Activated T-helper 1 cell treated with Interleukin-2 at 50 U/mL for 16 hours (primary cell): Measurements from ENCODE around the gene TSSC4.

ENCODE experiments used
- DNase-seq: peaks from one replicate; pipeline ENCODE4 v3.0.0-alpha.2; 2020; ENCODE audit warnings: low read depth

Gene TSSC4

GRCh38 chr11:2447951-2448650, 47.6 kb downstream of the TSSC4 start:
- DNase-seq, result no peak

DNA sequence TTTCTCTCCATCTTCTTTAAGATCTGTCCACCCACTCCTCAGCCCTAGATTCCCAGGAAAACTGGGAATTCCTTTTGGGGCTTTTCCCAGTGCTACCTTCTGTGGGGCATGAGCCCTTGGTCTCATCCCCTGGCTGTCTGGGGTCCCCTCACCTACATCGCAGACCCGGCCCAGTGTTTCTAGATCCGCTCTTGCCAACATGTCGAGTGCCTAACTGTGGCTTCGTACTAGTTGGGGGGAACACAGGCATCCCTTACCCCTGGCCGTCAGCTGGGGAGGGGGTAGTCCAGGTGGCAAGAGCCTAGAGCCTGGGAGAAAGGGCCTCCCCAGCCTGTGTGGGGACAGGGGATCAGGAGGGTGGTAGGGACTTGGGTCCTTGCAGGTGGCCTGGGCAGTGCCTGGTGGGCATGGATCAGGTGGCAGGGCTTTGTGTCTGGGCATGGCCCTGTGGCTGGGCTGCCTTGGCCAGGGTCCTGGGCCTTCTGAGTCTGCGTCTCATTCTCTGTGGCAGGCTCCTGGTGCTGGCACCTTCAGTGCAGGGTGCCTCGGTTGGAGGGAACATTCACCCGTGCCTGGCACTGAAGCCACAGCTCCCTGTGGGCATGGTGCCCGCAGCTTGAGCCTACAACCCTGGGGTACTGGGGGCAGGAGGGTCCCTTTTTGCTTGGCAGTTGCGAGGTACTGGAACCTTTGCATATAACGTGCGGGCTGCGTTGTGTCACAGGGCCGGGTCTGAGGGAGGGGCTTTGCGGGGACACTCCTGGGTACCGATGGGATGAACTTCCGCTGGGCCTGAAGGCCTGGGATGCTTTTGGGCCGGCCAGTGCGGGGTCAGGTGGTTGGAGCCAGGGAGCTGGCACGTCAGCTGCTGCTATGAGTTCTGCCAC, 48.4 kb downstream of the TSSC4 start:
- DNase-seq, result no peak

- no peak for DNase-seq
These were observed 49.2 kb downstream of the TSSC4 start for GRCh38 chr11:2449548-2450320.

DNA sequence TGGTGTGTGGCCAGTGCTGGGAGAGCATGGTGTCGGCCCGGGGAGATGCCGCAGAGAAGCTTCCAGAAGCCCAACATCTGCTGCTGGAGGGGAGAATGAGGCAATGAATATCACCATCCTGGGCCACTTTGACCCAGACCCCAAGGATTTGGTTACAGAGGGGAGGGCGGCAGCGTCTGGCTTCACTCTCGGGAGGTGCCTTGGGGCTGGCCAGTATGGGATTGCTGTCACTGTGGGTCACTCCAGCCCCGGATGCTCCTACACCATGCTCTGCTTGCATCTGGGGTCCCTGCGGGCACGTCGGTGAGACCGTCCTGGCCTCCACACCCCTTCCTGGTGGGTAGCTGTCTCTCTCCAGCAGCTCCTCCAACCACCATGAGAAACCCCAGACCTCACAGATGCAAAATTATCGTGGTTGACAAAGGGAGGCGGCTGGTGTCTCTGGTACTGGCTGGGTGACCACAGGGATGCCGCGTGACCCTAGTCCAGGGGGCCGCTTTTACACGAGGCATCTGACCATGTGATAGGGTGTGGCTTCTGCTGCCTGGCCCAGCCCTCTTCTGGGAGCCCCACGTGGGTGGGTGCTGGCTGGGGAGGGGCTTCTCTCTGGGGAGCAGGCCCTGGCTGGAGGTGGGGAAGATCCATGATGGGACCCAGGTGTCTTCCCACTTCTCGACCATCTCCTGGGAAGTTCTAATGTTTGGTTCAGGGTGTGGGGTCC, 49.9 kb downstream of the TSSC4 start:
- DNase-seq, result no peak

- no peak for DNase-seq
These were observed 50.8 kb downstream of the TSSC4 start for GRCh38 chr11:2451336-2451735.

GRCh38 chr11:2451916-2452315, 51.4 kb downstream of the TSSC4 start:
- DNase-seq, result no peak

- DNase-seq, result no peak
These were observed 51.9 kb downstream of the TSSC4 start for GRCh38 chr11:2452321-2453012.

DNA sequence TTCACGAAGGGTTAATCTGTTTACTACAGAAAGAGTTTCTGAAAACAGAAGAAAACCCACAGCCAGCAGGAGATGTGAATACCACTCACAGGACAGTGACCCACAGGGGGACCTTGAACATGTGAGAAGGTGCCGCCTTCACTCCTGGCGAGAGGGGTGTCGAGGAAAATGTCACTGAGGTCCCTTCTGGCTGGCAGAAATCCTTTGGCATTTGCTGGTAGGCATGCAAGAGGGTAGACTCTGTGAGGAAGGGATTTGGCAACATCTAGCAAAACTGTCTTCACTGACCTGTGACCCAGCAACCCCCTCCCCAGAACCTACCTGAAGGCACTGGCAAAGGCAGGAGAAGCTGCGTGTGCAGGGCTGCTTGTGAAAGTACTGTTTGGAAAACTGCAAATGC, 52.9 kb downstream of the TSSC4 start:
- no peak for DNase-seq
